Smooth muscle cell (in vitro differentiated cells): ENCODE results near the gene B4GALT2. TPM values are rescaled to one million over a fixed set of nuclear protein-coding genes. Genes with fewer than 3 reads are reported as not detected.
A peak's percentile ranks its signal among the peaks of the same experiment; 100 is the strongest.

ENCODE experiments used
- DNase-seq: peaks from one replicate; lab custom pipeline; 2025; ENCODE audit not compliant: unreplicated experiment; lab: John Stamatoyannopoulos, UW
- H2AFZ ChIP-seq: fragments of 200-600 bp; sonication (generic); 2 replicates; pipeline ENCODE4 v1.6.0; 2016; ENCODE audit warnings: antibody characterized with exemption, low read depth, mild to moderate bottlenecking
- H3F3A ChIP-seq: fragments of 200-600 bp; sonication (generic); 2 replicates; pipeline ENCODE4 v1.6.0; 2017; ENCODE audit warnings: antibody characterized with exemption, low read depth
- H3K27ac ChIP-seq: fragments of 200-600 bp; sonication (generic); 2 replicates; pipeline ENCODE4 v1.5.1; 2016; ENCODE audit warnings: low read depth, mild to moderate bottlenecking
- H3K27me3 ChIP-seq: fragments of 200-600 bp; sonication (generic); 2 replicates; pipeline ENCODE4 v1.6.1; 2016; ENCODE audit warnings: low read depth, mild to moderate bottlenecking
- H3K36me3 ChIP-seq: fragments of 200-600 bp; sonication (generic); 2 replicates; pipeline ENCODE4 v1.5.1; 2016; ENCODE audit warnings: low read depth
- H3K4me1 ChIP-seq: fragments of 200-600 bp; sonication (generic); 2 replicates; pipeline ENCODE4 v1.5.1; 2016; ENCODE audit warnings: low read depth
- H3K4me2 ChIP-seq: fragments of 200-600 bp; sonication (generic); 2 replicates; pipeline ENCODE4 v1.6.0; 2016; ENCODE audit warnings: mild to moderate bottlenecking
- H3K4me3 ChIP-seq: fragments of 200-600 bp; sonication (generic); 2 replicates; pipeline ENCODE4 v1.5.1; 2016; ENCODE audit warnings: mild to moderate bottlenecking
- H3K79me2 ChIP-seq: fragments of 200-600 bp; sonication (generic); 2 replicates; pipeline ENCODE4 v1.6.0; 2016; ENCODE audit warnings: low read depth, mild to moderate bottlenecking
- H3K9ac ChIP-seq: fragments of 200-600 bp; sonication (generic); 2 replicates; pipeline ENCODE4 v1.6.0; 2016; ENCODE audit warnings: low read depth
- H3K9me3 ChIP-seq: fragments of 200-600 bp; sonication (generic); replicated peaks from 2 replicates; pipeline ENCODE4 v1.5.1; 2016; ENCODE audit warnings: low read depth
- H4K20me1 ChIP-seq: fragments of 200-600 bp; sonication (generic); 2 replicates; pipeline ENCODE4 v1.6.0; 2016; ENCODE audit warnings: low read depth
- CTCF ChIP-seq: fragments of 200-600 bp; sonication (generic); IDR thresholded peaks from 2 replicates; pipeline ENCODE4 v1.5.1; 2017; ENCODE audit warnings: borderline replicate concordance, mild to moderate bottlenecking, antibody characterized with exemption; ENCODE audit not compliant: insufficient read depth, poor library complexity, severe bottlenecking
- WGBS: methylation state at CpG from one replicate; pipeline ENCODE4 v1.1.7; 2016; ENCODE audit warnings: low lambda C conversion rate; 5-methylcytosine and 5-hydroxymethylcytosine counted together
- polyA plus RNA-seq: library from polyadenylated mRNA; unstranded; fragments of >200 nt; fragmentation: Nextera tagmentation; extraction: Ambion mirVana; gene quantifications from 2 replicates; pipeline ENCODE4 v1.2.1, GENCODE V29; 2016
- total RNA-seq: library from RNA; depleted of rRNA; stranded (reverse); fragments of >200 nt; gene quantifications from 2 replicates; pipeline ENCODE4 v1.2.3, GENCODE V29; 2014

The B4GALT2 gene
- total and polyA plus RNA-seq, 2 experiments from 2014 or later: 52.4 to 135 TPM

DNA sequence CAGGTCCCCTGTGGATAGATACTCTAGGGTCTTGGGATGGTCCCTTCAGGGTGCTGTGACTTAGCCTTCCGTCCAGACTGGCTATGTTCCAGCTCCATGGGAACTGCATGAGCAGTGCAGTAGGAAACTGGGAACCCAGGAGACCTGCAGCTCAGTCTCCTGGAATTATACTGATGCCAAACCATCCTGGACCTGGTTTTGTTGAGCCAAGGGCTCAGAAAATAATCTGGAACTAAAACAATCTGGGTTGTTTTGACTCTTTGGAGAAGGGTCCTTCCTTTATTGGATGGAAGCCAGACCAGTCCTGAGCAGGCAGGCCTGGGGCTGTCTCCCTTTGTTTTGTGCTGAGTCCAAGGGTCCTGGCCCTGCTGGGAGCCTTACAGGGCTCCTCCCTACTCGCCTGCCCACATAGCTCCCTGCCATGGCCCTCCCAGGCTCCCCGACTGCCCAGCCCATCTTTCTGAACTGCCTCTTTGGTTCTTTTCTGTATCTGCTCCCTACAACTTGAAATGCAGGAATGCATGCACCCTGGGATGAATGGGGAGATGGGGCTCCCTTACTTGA, 31.1 kb upstream of the B4GALT2 start:
- Histone ChIP-seq H3K9me3 (no peaks in the 10 kb centered on the region), H3K27me3 (no peaks in the 10 kb centered on the region), H2AFZ (no peak overlapping the region), H3F3A (no peaks in the 10 kb centered on the region), H3K4me1 (peaks cover 8% of the 10 kb centered on the region), H3K9ac (no peak overlapping the region), H3K79me2 (peaks cover 23% of the 10 kb centered on the region), H3K27ac (no peak overlapping the region), H3K4me2 (peak overlapping the region; percentile 99), H4K20me1 (peaks cover 21% of the 10 kb centered on the region), H3K4me3 (peak overlapping the region; percentile 61), H3K36me3 (no peaks in the 10 kb centered on the region)
- TF ChIP-seq CTCF: no peak
- 78% methylated on average over 3 of the region's 3 CpGs for WGBS
- DNase-seq: no peak

GRCh38 chr1:43949678-43950077, 29.3 kb upstream of the B4GALT2 start:
- peaks cover 38% of the 10 kb centered on the region for H4K20me1 ChIP-seq
- no peaks in the 10 kb centered on the region for H3K36me3 ChIP-seq
- H3K4me3 ChIP-seq: no peak overlapping the region
- H3K27ac ChIP-seq: no peak overlapping the region
- 85% methylated on average over 13 of the region's 13 CpGs for WGBS
- no peaks in the 10 kb centered on the region for H3K9me3 ChIP-seq
- DNase-seq: no peak
- no peak overlapping the region for H3K9ac ChIP-seq
- H3K27me3 ChIP-seq: no peaks in the 10 kb centered on the region
- H3F3A ChIP-seq: no peaks in the 10 kb centered on the region
- peaks cover 23% of the 10 kb centered on the region for H3K79me2 ChIP-seq
- H3K4me1 ChIP-seq: peaks cover 8% of the 10 kb centered on the region
- no peak for TF ChIP-seq CTCF
- H2AFZ ChIP-seq: no peak overlapping the region
- H3K4me2 ChIP-seq: no peak overlapping the region

DNA sequence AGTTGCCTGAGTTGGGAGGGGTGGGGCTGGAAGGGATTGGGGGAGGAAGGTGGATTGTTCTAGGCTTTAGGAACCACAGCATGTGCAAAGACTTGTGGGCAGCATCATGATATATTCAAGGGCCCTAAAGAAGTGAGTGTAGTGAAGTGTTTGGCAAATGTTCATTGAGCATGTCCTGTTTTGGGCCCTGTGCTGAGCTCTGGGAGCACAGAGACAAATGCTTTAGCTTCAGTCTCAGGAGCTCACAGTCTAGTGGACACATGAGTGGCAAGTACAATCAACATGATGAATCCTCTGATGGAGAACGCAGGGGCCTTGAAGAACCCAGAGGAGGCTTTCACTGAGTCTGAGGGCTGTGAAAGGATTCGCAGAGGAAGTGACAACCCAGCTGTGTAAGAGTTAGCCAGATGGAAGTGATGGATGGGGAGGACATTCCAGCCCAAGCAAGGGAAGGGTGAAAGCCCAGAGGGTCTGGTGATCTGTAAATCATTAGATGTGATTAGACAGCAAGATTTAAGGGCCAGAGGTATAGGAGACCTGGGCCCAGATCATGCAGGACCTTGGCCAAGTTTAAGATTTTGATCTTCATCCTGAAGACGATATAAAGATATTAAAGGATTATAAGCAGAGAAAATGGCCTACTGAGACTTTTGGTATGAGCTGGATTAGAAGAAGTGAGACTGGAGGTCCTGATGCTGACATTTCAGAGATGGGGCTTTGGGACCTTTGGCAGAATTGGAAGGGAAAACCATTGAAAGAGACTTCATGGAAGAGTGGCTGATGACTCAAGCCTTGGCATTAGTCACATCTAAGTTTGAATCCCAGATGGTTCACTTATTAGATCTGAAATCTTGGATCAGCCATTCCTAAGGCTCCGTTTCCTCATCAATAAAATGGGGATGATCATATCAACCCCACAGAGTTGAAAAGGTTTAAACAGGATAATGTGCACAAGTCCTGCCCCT, 27.7 kb upstream of the B4GALT2 start:
- no peak overlapping the region for H3K4me3 ChIP-seq
- peaks cover 8% of the 10 kb centered on the region for H3K4me1 ChIP-seq
- H3K4me2 ChIP-seq: no peak overlapping the region
- TF ChIP-seq CTCF: no peak
- no peak overlapping the region for H3K9ac ChIP-seq
- no peaks in the 10 kb centered on the region for H3F3A ChIP-seq
- no peak overlapping the region for H2AFZ ChIP-seq
- 96% methylated on average over 4 of the region's 4 CpGs for WGBS
- no peaks in the 10 kb centered on the region for H3K36me3 ChIP-seq
- DNase-seq: no peak
- no peaks in the 10 kb centered on the region for H3K9me3 ChIP-seq
- peaks cover 23% of the 10 kb centered on the region for H3K79me2 ChIP-seq
- no peaks in the 10 kb centered on the region for H3K27me3 ChIP-seq
- no peak overlapping the region for H3K27ac ChIP-seq
- peaks cover 49% of the 10 kb centered on the region for H4K20me1 ChIP-seq
